GM12878 (cell line): Measurements from ENCODE around the gene CSTF1. TPM values are rescaled to one million over a fixed set of nuclear protein-coding genes. Genes with fewer than 3 reads are reported as not detected.

Source experiments
- ATAC-seq: fragments of 200-7000 bp; cut with Tn5 transposase; 3 replicates; pipeline ENCODE4 v1.9.1; 2020; ENCODE audit warnings: mild to moderate bottlenecking, moderate library complexity
- BruUV-seq: library from RNA; stranded (reverse); fragments of 400-500 nt; replicated peaks from 2 replicates; lab custom pipeline; 2021; lab: Mats Ljungman, UMichigan
- CTCF ChIA-PET: fragments of 300-600 bp; sonication (Branson Sonifier 250); formaldehyde crosslinking; extraction: SDS; loops from one replicate; lab custom pipeline; 2021; ENCODE audit warnings: inconsistent platforms; lab: Yijun Ruan, JAX
- POLR2A ChIA-PET: fragments of 350-600 bp; formaldehyde crosslinking; extraction: SDS; loops from one replicate; lab custom pipeline; 2021; ENCODE audit warnings: inconsistent platforms; lab: Charles Lee
- RAD21 ChIA-PET: fragments of 300-600 bp; sonication (Branson Sonifier 250); formaldehyde crosslinking; loops from one replicate; lab custom pipeline; 2023; ENCODE audit warnings: antibody characterized with exemption; ENCODE audit not compliant: unreplicated experiment; lab: Charles Lee
- SMC1A ChIA-PET: fragments of 300-600 bp; sonication (Branson Sonifier 250); formaldehyde crosslinking; loops from one replicate; lab custom pipeline; 2023; ENCODE audit not compliant: unreplicated experiment, uncharacterized antibody; lab: Charles Lee
- DNase-seq: peaks from one replicate; pipeline ENCODE4 v3.0.0-alpha.2; 2011; ENCODE audit warnings: low read depth, low spot score
- FAIRE-seq: peaks from 3 replicates; lab custom pipeline; 2011; peaks lifted over from hg19 to GRCh38; lab: Jason Lieb, UNC
- H2AFZ ChIP-seq: 2 replicates; pipeline ENCODE4 v1.6.0; 2011; ENCODE audit warnings: low read depth, low read length, control low read depth; ENCODE audit not compliant: control insufficient read depth
- H3K27ac ChIP-seq: 2 replicates; pipeline ENCODE4 v1.5.1; 2011; ENCODE audit warnings: control low read depth; ENCODE audit not compliant: control insufficient read depth, insufficient read depth
- H3K27me3 ChIP-seq, 2 experiments: replicated peaks in 1 of 2; 2 replicates each; pipeline versions ENCODE4 v1.6.0 to v1.6.1; 2011; ENCODE audit warnings: low read length in 1 of 2; ENCODE audit not compliant: control insufficient read depth in 2 of 2, insufficient read depth in 2 of 2
- H3K36me3 ChIP-seq, 2 experiments: 2 replicates each; pipeline ENCODE4 v1.5.1; 2011; ENCODE audit warnings: low read length in 1 of 2; ENCODE audit not compliant: control insufficient read depth in 2 of 2, insufficient read depth in 2 of 2
- H3K4me1 ChIP-seq: 2 replicates; pipeline ENCODE4 v1.6.1; 2011; ENCODE audit warnings: mild to moderate bottlenecking, low read length, moderate library complexity, mixed read lengths; ENCODE audit not compliant: control insufficient read depth, insufficient read depth
- H3K4me2 ChIP-seq: 2 replicates; pipeline ENCODE4 v1.6.0; 2011; ENCODE audit warnings: control low read depth; ENCODE audit not compliant: control insufficient read depth, insufficient read depth
- H3K4me3 ChIP-seq: fragments of 200-600 bp; sonication (generic); 2 replicates; pipeline ENCODE4 v1.5.1; 2016
- H3K79me2 ChIP-seq: 2 replicates; pipeline ENCODE4 v1.6.0; 2011; ENCODE audit warnings: low read length; ENCODE audit not compliant: control insufficient read depth, insufficient read depth
- H3K9ac ChIP-seq: 2 replicates; pipeline ENCODE4 v1.8.0; 2011; ENCODE audit warnings: low read length, control low read depth, mixed read lengths; ENCODE audit not compliant: control insufficient read depth, insufficient read depth
- H3K9me3 ChIP-seq: replicated peaks from 3 replicates; pipeline ENCODE4 v1.5.1; 2011; ENCODE audit warnings: mild to moderate bottlenecking, low read length; ENCODE audit not compliant: control insufficient read depth, insufficient read depth
- H4K20me1 ChIP-seq: 2 replicates; pipeline ENCODE4 v1.6.0; 2011; ENCODE audit not compliant: control insufficient read depth, insufficient read depth
- BACH1 ChIP-seq: fragments of 450-650 bp; IDR thresholded peaks from 2 replicates; pipeline ENCODE4 v1.6.1; 2017; ENCODE audit warnings: mild to moderate bottlenecking, borderline replicate concordance
- BCLAF1 ChIP-seq: fragments of 450-650 bp; IDR thresholded peaks from 2 replicates; pipeline ENCODE4 v1.6.1; 2017; ENCODE audit warnings: antibody characterized with exemption, mild to moderate bottlenecking, moderate library complexity
- CBFB ChIP-seq: IDR thresholded peaks from 2 replicates; pipeline ENCODE4 v1.6.1; 2016; ENCODE audit warnings: antibody characterized with exemption, low read depth
- CEBPB ChIP-seq, 2 experiments: fragments of 150-350 bp in 1 of 2; IDR thresholded peaks; 2 replicates each; pipeline ENCODE4 v1.6.1; 2012 to 2014; ENCODE audit warnings: low read depth in 2 of 2, low read length in 2 of 2, borderline replicate concordance in 1 of 2, inconsistent platforms in 1 of 2
- ELK1 ChIP-seq: IDR thresholded peaks from 2 replicates; pipeline ENCODE4 v1.6.1; 2012; ENCODE audit warnings: low read depth, low read length, improper control_type of control experiment
- HDAC2 ChIP-seq: fragments of 200-600 bp; sonication (generic); IDR thresholded peaks from 2 replicates; pipeline ENCODE4 v1.6.1; 2017
- IRF4 ChIP-seq: IDR thresholded peaks from 2 replicates; pipeline ENCODE4 v1.6.1; 2011; ENCODE audit warnings: low read depth, low read length
- NFYB ChIP-seq: IDR thresholded peaks from 2 replicates; pipeline ENCODE4 v1.6.1; 2011; ENCODE audit warnings: low read depth, mild to moderate bottlenecking, low read length, improper control_type of control experiment, moderate library complexity; ENCODE audit not compliant: insufficient read depth
- NKRF ChIP-seq: fragments of 450-650 bp; conservative IDR thresholded peaks from 2 replicates; pipeline ENCODE4 v1.6.1; 2017; ENCODE audit warnings: mild to moderate bottlenecking, moderate library complexity
- PBX3 ChIP-seq: IDR thresholded peaks from 2 replicates; pipeline ENCODE4 v1.6.1; 2011; ENCODE audit warnings: mild to moderate bottlenecking, low read depth, low read length, moderate library complexity; ENCODE audit not compliant: insufficient replicate concordance
- PKNOX1 ChIP-seq: fragments of 450-650 bp; IDR thresholded peaks from 2 replicates; pipeline ENCODE4 v1.6.1; 2016; ENCODE audit warnings: mild to moderate bottlenecking
- SRF ChIP-seq, 2 experiments: IDR thresholded peaks; 2 replicates each; pipeline ENCODE4 v1.6.1; 2011; ENCODE audit warnings: low read depth in 2 of 2, low read length in 2 of 2, mild to moderate bottlenecking in 1 of 2, moderate library complexity in 1 of 2
- SUZ12 ChIP-seq: fragments of 200-600 bp; sonication (generic); IDR thresholded peaks from one replicate; pipeline ENCODE4 v1.6.1; 2018; ENCODE audit warnings: antibody characterized with exemption, mild to moderate bottlenecking; ENCODE audit not compliant: unreplicated experiment
- TCF3 ChIP-seq: IDR thresholded peaks from 2 replicates; pipeline ENCODE4 v1.6.1; 2012; ENCODE audit warnings: low read depth, mild to moderate bottlenecking, low read length, borderline replicate concordance; ENCODE audit not compliant: insufficient read depth
- ZNF384 ChIP-seq: IDR thresholded peaks from 2 replicates; pipeline ENCODE4 v1.6.1; 2012; ENCODE audit warnings: low read depth, mild to moderate bottlenecking, low read length, improper control_type of control experiment, borderline replicate concordance
- WGBS: methylation state at CpG from one replicate; pipeline ENCODE4 v1.1.6; 2016; ENCODE audit warnings: low lambda C conversion rate; ENCODE audit not compliant: insufficient replicate concordance, insufficient coverage; ENCODE audit errors: missing lambda C conversion rate; 5-methylcytosine and 5-hydroxymethylcytosine counted together
- in situ Hi-C: fragments of 300-500 bp; cut with MboI; formaldehyde crosslinking; loops from 9 replicates; pipeline ENCODE4 v1.14.3; 2018; ENCODE audit warnings: mixed read lengths
- intact Hi-C: fragments of 100-400 bp; cut with micrococcal nuclease; formaldehyde crosslinking; loops from one replicate; pipeline ENCODE4 v1.14.2; 2022; ENCODE audit not compliant: unreplicated experiment
- polyA plus RNA-seq, 11 experiments: library from polyadenylated mRNA; depleted of rRNA in 4 of 11; unstranded in 6 of 11; stranded (reverse) in 5 of 11; fragments of >200 nt; fragmentation: Nextera tagmentation in 4 of 11; fragmentation: Illumina TruSeq in 1 of 11; extraction: Ambion mirVana in 4 of 11; extraction: Trizol in 1 of 11; gene quantifications; 1 replicate in 1 of 11; 2 replicates in 10 of 11; pipeline versions ENCODE4 v1.2.1 to v1.2.3, GENCODE V29; 2011 to 2016; ENCODE audit warnings: inconsistent platforms in 2 of 11, missing spikeins in 2 of 11, low read depth in 1 of 11
- total RNA-seq, 4 experiments: library from RNA; depleted of rRNA in 3 of 4; stranded (reverse); fragments of >200 nt in 3 of 4; fragmentation: Illumina TruSeq in 1 of 4; extraction: Trizol in 1 of 4; gene quantifications; 2 replicates each; pipeline versions ENCODE4 v1.2.1 to v1.2.3, GENCODE V29; 2013 to 2021

CSTF1 gene
- total and polyA plus RNA-seq, 10 of the 15 experiments (the other 5 are each of a cell fraction or from before 2014, with no cell fraction given) = 41.8 to 89.1 (median 50.1) TPM

- no TSS peak for BruUV-seq
- Histone ChIP-seq H3K9me3 (no peaks in the 10 kb centered on the region), H4K20me1 (no peaks in the 10 kb centered on the region), H3K9ac (no peak overlapping the region), H3K4me3 (0 out of 2 replicates have a peak overlapping the region, but pooled peaks have one; percentile 28), H3K27me3 (no peaks in the 10 kb centered on the region), H3K4me1 (peaks cover 23% of the 10 kb centered on the region), H3K27ac (peak overlapping the region; percentile 65), H3K79me2 (no peaks in the 10 kb centered on the region), H3K4me2 (peak overlapping the region; percentile 66), H2AFZ (peak overlapping the region; percentile 52), H3K36me3 (no peaks in the 10 kb centered on the region)
- no peak for DNase-seq
- intact Hi-C loops = no loop called here
- CTCF ChIA-PET = interaction anchor here (0.9 to 2.9 kb wide), 6 partner anchors 9 to 57 kb away, joined by 3 to 11 read pairs (median 5); partner anchors contain the start of gene CASS4
- SMC1A ChIA-PET = interaction anchor here (0.6 to 3.6 kb wide), 8 partner anchors 10 to 59 kb away, joined by 3 to 21 read pairs (median 4); partner anchors contain the start of gene RTF2
- RAD21 ChIA-PET = interaction anchor here (0.5 to 2.2 kb wide), 3 partner anchors 12 to 43 kb away, joined by 3 to 10 read pairs (median 8); partner anchors contain the start of gene CASS4
- POLR2A ChIA-PET = interaction anchor here (1.2 to 4.3 kb wide), 3 partner anchors 11 to 14 kb away, joined by 4 to 20 read pairs (median 11); no protein-coding TSS in a partner anchor
- peak; percentile 89 for ATAC-seq
- no peak for FAIRE-seq
- in situ Hi-C loops = no loop called here
- WGBS = 30% methylated on average over 7 of the region's 7 CpGs
- TF ChIP-seq SRF (IDR thresholded peaks at IDR 0.05; ENCODE audit: low read depth in 2 of 2, low read length in 2 of 2) = no peak
- peak; percentile 43; the same call in 1 of the 2 replicates for TF ChIP-seq BACH1
- no peak for TF ChIP-seq BCLAF1
- no peak for TF ChIP-seq ELK1
- no peak for TF ChIP-seq NKRF
- TF ChIP-seq NFYB = no peak
- no peak for TF ChIP-seq CBFB
- no peak for TF ChIP-seq CEBPB (IDR thresholded peaks at IDR 0.05; ENCODE audit: borderline replicate concordance in 1 of 2, low read depth in 2 of 2, low read length in 2 of 2)
- TF ChIP-seq ZNF384 = no peak
- no peak for TF ChIP-seq HDAC2
- TF ChIP-seq PKNOX1 = peak; percentile 18; the same call in 1 of the 2 replicates
- no peak for TF ChIP-seq SUZ12
- TF ChIP-seq PBX3 = no peak
- peak; percentile 85; the same call in 1 of the 2 replicates for TF ChIP-seq IRF4
- no peak for TF ChIP-seq TCF3
Measured at GRCh38 chr20:56454754-56455153, 62.3 kb downstream of the CSTF1 start.
